RWPE2 (cell line): ENCODE results near the gene PPM1N.
A peak's percentile ranks its signal among the peaks of the same experiment; 100 is the strongest.

Experiments used
- ATAC-seq: fragments of 200-7000 bp; cut with Tn5 transposase; 3 replicates; pipeline ENCODE4 v1.9.1; 2021; ENCODE audit warnings: low read depth
- DNase-seq: peaks from one replicate; pipeline ENCODE4 v3.0.0-alpha.2; 2020; ENCODE audit warnings: low spot score
- H3K27ac ChIP-seq: fragments of 450-650 bp; 2 replicates; pipeline ENCODE4 v1.5.1; 2017; ENCODE audit warnings: mild to moderate bottlenecking; ENCODE audit not compliant: poor library complexity, severe bottlenecking
- H3K27me3 ChIP-seq: fragments of 250-450 bp; sonication (Bioruptor Pico); 2 replicates; pipeline ENCODE4 v1.5.1; 2021; ENCODE audit warnings: mild to moderate bottlenecking, moderate library complexity; ENCODE audit not compliant: insufficient read depth, poor library complexity, severe bottlenecking
- H3K36me3 ChIP-seq: fragments of 250-450 bp; sonication (Bioruptor Pico); 2 replicates; pipeline ENCODE4 v1.5.1; 2020; ENCODE audit warnings: low read depth, mild to moderate bottlenecking, moderate library complexity
- H3K4me1 ChIP-seq: fragments of 250-450 bp; sonication (Bioruptor Pico); 2 replicates; pipeline ENCODE4 v1.5.1; 2021; ENCODE audit warnings: mild to moderate bottlenecking, moderate library complexity; ENCODE audit not compliant: insufficient read depth, poor library complexity, severe bottlenecking
- H3K4me3 ChIP-seq: fragments of 250-450 bp; sonication (Bioruptor Pico); 2 replicates; pipeline ENCODE4 v1.5.1; 2021; ENCODE audit warnings: mild to moderate bottlenecking, moderate library complexity; ENCODE audit not compliant: severe bottlenecking
- H3K9me3 ChIP-seq: fragments of 250-450 bp; sonication (Bioruptor Pico); 2 replicates; pipeline ENCODE4 v1.5.1; 2021; ENCODE audit warnings: mild to moderate bottlenecking, moderate library complexity; ENCODE audit not compliant: severe bottlenecking
- CTCF ChIP-seq: fragments of 450-650 bp; IDR thresholded peaks from one replicate; pipeline ENCODE4 v1.5.1; 2017; ENCODE audit warnings: mild to moderate bottlenecking, moderate library complexity; ENCODE audit not compliant: poor library complexity, severe bottlenecking

Gene PPM1N

GRCh38 chr19:45503909-45504308 lies 5.7 kb downstream of the PPM1N start:
- ATAC-seq: no peak
- no peak for TF ChIP-seq CTCF
- DNase-seq: no peak

GRCh38 chr19:45505151-45505995 lies 7.1 kb downstream of the PPM1N start:
- ATAC-seq (no peak), DNase-seq (no peak)
- Histone ChIP-seq H3K36me3 (peaks cover 14% of the 10 kb centered on the region), H3K4me1 (peaks cover 7% of the 10 kb centered on the region), H3K9me3 (no peaks in the 10 kb centered on the region), H3K27me3 (no peaks in the 10 kb centered on the region), H3K27ac (peak overlapping the region; percentile 86), H3K4me3 (no peak overlapping the region)
- no peak for TF ChIP-seq CTCF

More at GRCh38 chr19:45503909-45504308, 5.7 kb downstream of the PPM1N start:
- Histone ChIP-seq H3K9me3 (no peaks in the 10 kb centered on the region), H3K4me1 (peaks cover 9% of the 10 kb centered on the region), H3K27ac (no peak overlapping the region), H3K36me3 (peaks cover 2% of the 10 kb centered on the region; the same call in 1 of the 2 replicates), H3K4me3 (no peak overlapping the region), H3K27me3 (no peaks in the 10 kb centered on the region)

DNA sequence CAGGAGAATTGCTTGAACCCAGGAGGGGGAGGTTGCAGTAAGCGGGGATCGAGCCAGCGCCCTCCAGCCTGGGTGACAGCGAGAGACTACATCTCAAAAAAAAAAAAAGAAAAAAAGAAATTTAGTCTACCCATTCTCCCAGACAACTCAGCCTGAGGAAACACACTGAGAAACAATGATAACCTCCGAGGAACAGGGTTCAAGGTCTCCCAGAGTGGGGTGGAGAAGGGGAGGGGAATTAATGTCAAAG lies 7.7 kb downstream of the PPM1N start:
- H3K9me3 ChIP-seq: no peaks in the 10 kb centered on the region
- no peak for TF ChIP-seq CTCF
- H3K4me3 ChIP-seq: peak overlapping the region; percentile 83
- no peak for ATAC-seq
- H3K27me3 ChIP-seq: no peaks in the 10 kb centered on the region
- peak overlapping the region; percentile 86 for H3K27ac ChIP-seq
- no peak for DNase-seq
- peaks cover 18% of the 10 kb centered on the region for H3K36me3 ChIP-seq
- H3K4me1 ChIP-seq: peaks cover 7% of the 10 kb centered on the region

DNA sequence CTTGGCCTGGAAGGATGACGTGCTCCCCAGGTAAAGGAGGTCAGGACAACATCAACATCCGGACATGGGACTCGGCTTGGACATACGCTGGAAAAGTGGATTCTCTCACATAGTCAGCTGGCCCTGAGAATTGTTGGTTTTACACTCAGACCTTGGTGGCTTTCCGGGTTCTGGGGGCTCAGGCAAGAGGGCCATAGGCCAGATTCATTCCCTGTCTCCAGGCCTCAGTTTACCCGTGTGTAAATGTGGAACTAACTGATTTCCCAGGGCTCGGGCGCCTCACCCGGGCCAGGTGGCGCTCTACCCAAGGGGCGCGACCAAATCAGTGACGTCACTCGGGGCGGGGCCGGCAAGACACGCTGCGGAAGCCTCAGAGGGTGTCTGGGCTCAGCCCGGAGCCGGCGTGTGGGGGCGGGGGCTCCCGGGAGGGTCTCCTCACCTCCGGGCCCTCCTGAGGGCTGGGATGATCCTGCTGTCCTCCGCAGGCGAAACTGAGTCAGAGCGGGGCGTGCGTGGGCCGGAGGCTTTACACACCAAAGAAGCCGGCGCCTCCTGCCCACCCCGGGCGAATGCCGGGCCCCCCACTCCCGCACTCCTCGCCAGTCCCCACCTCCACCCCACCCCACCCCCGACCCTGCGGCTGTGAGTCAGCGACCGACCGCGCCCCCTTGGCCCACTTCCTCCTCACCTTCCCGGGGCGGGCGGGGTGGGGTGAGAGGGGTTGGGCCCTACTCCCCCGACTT lies 8.2 kb downstream of the PPM1N start:
- DNase-seq: peak; percentile 97
- Histone ChIP-seq H3K27ac (peak overlapping the region; percentile 86), H3K9me3 (no peaks in the 10 kb centered on the region), H3K36me3 (peaks cover 23% of the 10 kb centered on the region), H3K4me3 (peak overlapping the region; percentile 83), H3K27me3 (no peaks in the 10 kb centered on the region), H3K4me1 (peaks cover 7% of the 10 kb centered on the region)
- ATAC-seq: peak; percentile 72
- TF ChIP-seq CTCF: peak; percentile 77
